Measurements from ENCODE around the gene CCDC17. TPM values are rescaled to one million over a fixed set of nuclear protein-coding genes. Genes with fewer than 3 reads are reported as not detected.

The CCDC17 gene
- total RNA-seq, 1 experiment from 2014 or later = 0.34 TPM

- DNase-seq (ENCODE audit: low read depth in 1 of 2, low spot score in 2 of 2) = peak; percentile 88 to 97
Measured at GRCh38 chr1:45583666-45584350, 40.0 kb downstream of the CCDC17 start, which contains the start of gene NASP. Gene NASP, plus strand, starts transcription at chr1:45584041. Its CDS starts 106 bp downstream, at chr1:45584147.

GRCh38 chr1:45583264-45583665 lies 40.6 kb downstream of the CCDC17 start:
- Histone ChIP-seq H3K4me1 (replicated peaks) (peaks cover 17% of the 10 kb centered on the region), H3K27ac (no peak overlapping the region), H3K27me3 (replicated peaks) (no peaks in the 10 kb centered on the region), H3K4me3 (peak overlapping the region; percentile 75), H3K36me3 (peaks cover 10% of the 10 kb centered on the region), H3K9me3 (replicated peaks) (no peaks in the 10 kb centered on the region)
- peak; percentile 95 to 96 for DNase-seq (ENCODE audit: low read depth in 1 of 2, low spot score in 2 of 2)

More at GRCh38 chr1:45583666-45584350, 40.0 kb downstream of the CCDC17 start, which contains the start of gene NASP:
- H3K4me3 ChIP-seq = peak within 1 kb of the TSS; percentile 75
- H3K27ac ChIP-seq = peak within 1 kb of the TSS; percentile 79
- H3K4me1 ChIP-seq (replicated peaks) = peaks cover 17% of the 10 kb centered on the region
- H3K27me3 ChIP-seq (replicated peaks) = no peaks in the 10 kb centered on the region
- no peaks in the 10 kb centered on the region for H3K9me3 ChIP-seq (replicated peaks)
- peaks cover 14% of the 10 kb centered on the region for H3K36me3 ChIP-seq

- peaks cover 15% of the 10 kb centered on the region for H3K36me3 ChIP-seq
- no peaks in the 10 kb centered on the region for H3K9me3 ChIP-seq (replicated peaks)
- no peak overlapping the region for H3K4me3 ChIP-seq
- no peaks in the 10 kb centered on the region for H3K4me1 ChIP-seq (replicated peaks)
- H3K27ac ChIP-seq = no peak overlapping the region
- no peak for DNase-seq (ENCODE audit: low read depth in 1 of 2, low spot score in 2 of 2)
- no peaks in the 10 kb centered on the region for H3K27me3 ChIP-seq (replicated peaks)
Measured at GRCh38 chr1:45574105-45574626, 49.7 kb downstream of the CCDC17 start.

- no peak for DNase-seq (ENCODE audit: low read depth in 1 of 2, low spot score in 2 of 2)
- Histone ChIP-seq H3K36me3 (peaks cover 20% of the 10 kb centered on the region), H3K4me1 (replicated peaks) (no peaks in the 10 kb centered on the region), H3K27ac (no peak overlapping the region), H3K27me3 (replicated peaks) (no peaks in the 10 kb centered on the region), H3K9me3 (replicated peaks) (no peaks in the 10 kb centered on the region), H3K4me3 (no peak overlapping the region)
Measured at GRCh38 chr1:45573231-45573804, 50.5 kb downstream of the CCDC17 start.

- H3K36me3 ChIP-seq = peaks cover 37% of the 10 kb centered on the region
- H3K9me3 ChIP-seq (replicated peaks) = no peaks in the 10 kb centered on the region
- H3K27me3 ChIP-seq (replicated peaks) = no peaks in the 10 kb centered on the region
- H3K27ac ChIP-seq = no peak overlapping the region
- H3K4me3 ChIP-seq = no peak overlapping the region
- H3K4me1 ChIP-seq (replicated peaks) = no peaks in the 10 kb centered on the region
- DNase-seq (ENCODE audit: low read depth in 1 of 2, low spot score in 2 of 2) = no peak
Measured at GRCh38 chr1:45570631-45571030, 53.2 kb downstream of the CCDC17 start.

Other genes with a start within 250 kb of the CCDC17 start
- gene TESK2, start 132.9 kb downstream of the CCDC17 start, total RNA-seq (2014; rRNA removed; shearing (Covaris generic)) = 2.0 and 3.2 TPM in 2 replicates
- 1.9 and 2.3 TPM in 2 replicates for gene CCDC163, start 124.0 kb downstream of the CCDC17 start, total RNA-seq (2014; rRNA removed; shearing (Covaris generic))
- gene MMACHC, start 123.8 kb downstream of the CCDC17 start, total RNA-seq (2014; rRNA removed; shearing (Covaris generic)) = 2.3 and 4.9 TPM in 2 replicates
- 661 and 828 TPM in 2 replicates for gene PRDX1, start 102.2 kb downstream of the CCDC17 start, total RNA-seq (2014; rRNA removed; shearing (Covaris generic))
- 49.8 and 99.3 TPM in 2 replicates for gene AKR1A1, start 73.2 kb downstream of the CCDC17 start, total RNA-seq (2014; rRNA removed; shearing (Covaris generic))
- gene NASP, start 40.0 kb downstream of the CCDC17 start, total RNA-seq (2014; rRNA removed; shearing (Covaris generic)) = 141 and 151 TPM in 2 replicates
- 38.7 and 95.1 TPM in 2 replicates for gene GPBP1L1, start 62.5 kb upstream of the CCDC17 start, total RNA-seq (2014; rRNA removed; shearing (Covaris generic))
- gene TMEM69, start 64.1 kb upstream of the CCDC17 start, total RNA-seq (2014; rRNA removed; shearing (Covaris generic)) = 21.5 and 23.4 TPM in 2 replicates
- 11.9 and 13.0 TPM in 2 replicates for gene IPP, start 126.6 kb upstream of the CCDC17 start, total RNA-seq (2014; rRNA removed; shearing (Covaris generic))
- 8.9 and 16.8 TPM in 2 replicates for gene MAST2, start 179.6 kb upstream of the CCDC17 start, total RNA-seq (2014; rRNA removed; shearing (Covaris generic))